GM12872 (cell line): ENCODE measurements around the gene PXDN.

Experiments
- CTCF ChIP-seq: IDR thresholded peaks from 3 replicates; pipeline ENCODE4 v1.5.1; 2011; ENCODE audit warnings: low read depth, mild to moderate bottlenecking, low read length, moderate library complexity; ENCODE audit not compliant: insufficient read depth

The PXDN gene

GRCh38 chr2:1641523-1641922 lies 102.8 kb downstream of the PXDN start:
- TF ChIP-seq CTCF, result no peak

GRCh38 chr2:1640301-1641135 lies 103.8 kb downstream of the PXDN start:
- no peak for TF ChIP-seq CTCF

- no peak for TF ChIP-seq CTCF
Measured at GRCh38 chr2:1639086-1639858, 105.0 kb downstream of the PXDN start.

- no peak for TF ChIP-seq CTCF
Measured at GRCh38 chr2:1638281-1638860, 105.9 kb downstream of the PXDN start.

GRCh38 chr2:1636791-1637415 lies 107.4 kb downstream of the PXDN start:
- no peak for TF ChIP-seq CTCF

GRCh38 chr2:1635823-1636222 lies 108.5 kb downstream of the PXDN start:
- TF ChIP-seq CTCF, result no peak
